Measurements from ENCODE around the gene MYO9B.

DNA sequence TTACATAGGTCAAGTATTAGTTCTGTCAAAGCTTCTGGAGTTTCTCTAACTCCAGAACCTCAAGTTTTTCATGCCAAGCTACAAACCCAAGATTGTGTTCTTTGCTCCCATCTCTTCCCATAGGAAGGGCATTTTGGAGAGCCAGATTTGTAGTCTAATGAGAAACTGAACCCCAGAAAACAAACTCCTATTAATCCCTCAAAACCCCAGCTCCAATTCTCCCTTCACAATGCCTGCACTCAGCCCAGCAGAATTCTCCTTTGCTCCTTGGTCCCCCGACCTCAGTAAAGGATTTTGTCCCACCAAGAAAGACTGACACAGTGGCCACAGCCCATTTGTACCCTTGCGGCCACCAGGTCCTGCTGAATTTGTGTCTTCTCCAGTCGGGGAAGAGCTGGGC is 180.6 kb downstream of the MYO9B start:
- no peak for TF ChIP-seq POLR2A (IDR thresholded peaks at IDR 0.05; ENCODE audit: insufficient read depth in 1 of 2, low read depth in 2 of 2, low read length in 2 of 2)
- no peak for TF ChIP-seq ZBTB7A (CRISPR knock-in tag; IDR thresholded peaks at IDR 0.05)
- no peak for TF ChIP-seq ZNF7 (CRISPR knock-in tag; IDR thresholded peaks at IDR 0.05)
